ENCODE measurements around the gene ITGA2B. TPM values are rescaled to one million over a fixed set of nuclear protein-coding genes. Genes with fewer than 3 reads are reported as not detected.
A peak's percentile ranks its signal among the peaks of the same experiment; 100 is the strongest.
"Not testable (repeated sequence)": the region's sequence is repeated elsewhere in the genome, so short reads cannot be mapped to it uniquely, and the experiment has no call there.

ITGA2B gene
- total RNA-seq, 1 donor from 2014 or later, result 1.2 TPM

GRCh38 chr17:44334727-44335126 lies 54.7 kb downstream of the ITGA2B start:
- Mint-ChIP-seq H3K27me3 (peaks cover 11% of the 10 kb centered on the region), H3K27ac (no peak overlapping the region), H3K9me3 (ENCODE audit: low read depth) (no peaks in the 10 kb centered on the region), H3K4me1 (ENCODE audit: low read depth) (no peaks in the 10 kb centered on the region), H3K36me3 (ENCODE audit: insufficient read depth) (no peaks in the 10 kb centered on the region), H3K4me3 (ENCODE audit: low read depth) (no peak overlapping the region)
- no peak for DNase-seq (ENCODE audit: low spot score, unreplicated experiment)
- no peak for TF ChIP-seq CTCF (IDR thresholded peaks at IDR 0.05; ENCODE audit: unreplicated experiment)

DNA sequence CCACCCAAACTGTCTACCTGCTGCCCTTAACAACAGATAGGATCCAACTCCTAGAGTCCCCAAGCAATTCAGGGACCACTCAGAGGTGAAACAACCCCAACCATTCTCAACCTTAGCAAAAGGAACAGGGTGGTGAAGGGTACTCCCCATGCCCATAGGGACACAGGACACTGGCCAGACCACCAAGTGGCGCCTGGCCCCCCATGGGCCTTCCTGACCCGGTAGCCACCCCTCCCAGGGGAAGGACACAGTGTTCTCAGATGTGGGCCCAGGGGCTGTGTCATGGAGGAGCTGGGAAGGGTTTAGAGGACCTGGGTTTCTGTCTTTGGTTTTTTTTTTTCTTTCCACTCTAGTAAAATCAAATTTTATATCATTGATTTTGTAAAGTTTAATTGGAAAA lies 55.1 kb downstream of the ITGA2B start:
- Mint-ChIP-seq H3K4me1 (ENCODE audit: low read depth) (no peaks in the 10 kb centered on the region), H3K4me3 (ENCODE audit: low read depth) (no peak overlapping the region), H3K36me3 (ENCODE audit: insufficient read depth) (no peaks in the 10 kb centered on the region), H3K27ac (no peak overlapping the region), H3K9me3 (ENCODE audit: low read depth) (no peaks in the 10 kb centered on the region), H3K27me3 (peaks cover 11% of the 10 kb centered on the region)
- no peak for TF ChIP-seq CTCF (IDR thresholded peaks at IDR 0.05; ENCODE audit: unreplicated experiment)
- no peak for DNase-seq (ENCODE audit: low spot score, unreplicated experiment)

DNA sequence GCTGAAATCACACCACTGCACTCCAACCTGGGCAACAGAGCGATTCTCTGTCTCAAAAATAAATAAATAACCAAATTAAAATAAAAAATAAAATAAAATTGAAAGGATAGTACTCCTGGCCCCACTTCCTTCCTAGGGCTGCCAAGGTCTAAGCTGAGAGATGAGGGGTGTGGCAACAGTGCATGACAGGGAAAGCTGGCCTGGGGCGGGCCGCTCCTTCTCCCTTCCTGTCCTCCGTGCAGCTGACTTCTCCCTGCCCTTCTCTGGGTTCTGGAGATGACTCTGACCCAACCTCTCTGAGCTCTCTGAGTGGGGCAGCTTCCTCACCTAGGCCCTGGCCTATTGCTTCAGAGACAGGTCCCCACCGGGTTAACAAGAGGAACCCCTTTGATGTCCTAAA lies 56.1 kb downstream of the ITGA2B start:
- DNase-seq (ENCODE audit: low spot score, unreplicated experiment), result no peak
- Mint-ChIP-seq H3K27me3 (peaks cover 11% of the 10 kb centered on the region), H3K36me3 (ENCODE audit: insufficient read depth) (no peaks in the 10 kb centered on the region)

DNA sequence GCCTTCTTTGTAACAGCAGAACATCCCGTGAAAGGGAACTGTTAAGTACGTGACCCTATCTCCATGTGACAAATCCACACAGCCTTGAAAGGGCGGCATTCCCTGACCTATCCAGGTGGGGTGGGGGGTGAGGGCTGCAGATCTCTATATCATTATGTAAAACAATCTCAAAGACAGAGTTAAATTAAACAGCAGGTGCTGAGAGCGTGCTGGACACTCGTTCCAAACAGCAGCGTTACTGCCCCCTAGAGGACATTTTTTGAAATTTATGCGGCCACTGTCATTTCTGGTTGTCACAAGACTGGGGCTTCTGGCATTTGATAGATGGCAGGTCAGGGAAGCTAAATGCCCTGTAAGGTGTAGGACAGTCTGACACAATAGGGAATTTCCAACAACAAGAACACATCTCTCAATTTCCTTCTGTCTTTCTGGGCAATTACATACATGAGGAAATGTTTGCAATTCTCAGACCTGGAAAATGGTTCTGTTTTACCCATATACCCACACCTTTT lies 58.1 kb downstream of the ITGA2B start:
- no peaks in the 10 kb centered on the region for H3K4me1 Mint-ChIP-seq (ENCODE audit: low read depth)
- H3K27me3 Mint-ChIP-seq, result peaks cover 8% of the 10 kb centered on the region
- H3K36me3 Mint-ChIP-seq (ENCODE audit: insufficient read depth), result no peaks in the 10 kb centered on the region
- DNase-seq (ENCODE audit: low spot score, unreplicated experiment), result peak; percentile 60
- H3K4me3 Mint-ChIP-seq (ENCODE audit: low read depth), result no peak overlapping the region
- no peak overlapping the region for H3K27ac Mint-ChIP-seq
- peak; percentile 85 for TF ChIP-seq CTCF (IDR thresholded peaks at IDR 0.05; ENCODE audit: unreplicated experiment)
- H3K9me3 Mint-ChIP-seq (ENCODE audit: low read depth), result no peaks in the 10 kb centered on the region

More for the DNA sequence above, 56.1 kb downstream of the ITGA2B start:
- Mint-ChIP-seq H3K4me3 (ENCODE audit: low read depth) (no peak overlapping the region), H3K27ac (no peak overlapping the region), H3K9me3 (ENCODE audit: low read depth) (no peaks in the 10 kb centered on the region), H3K4me1 (ENCODE audit: low read depth) (no peaks in the 10 kb centered on the region)
- TF ChIP-seq CTCF (IDR thresholded peaks at IDR 0.05; ENCODE audit: unreplicated experiment), result no peak

DNA sequence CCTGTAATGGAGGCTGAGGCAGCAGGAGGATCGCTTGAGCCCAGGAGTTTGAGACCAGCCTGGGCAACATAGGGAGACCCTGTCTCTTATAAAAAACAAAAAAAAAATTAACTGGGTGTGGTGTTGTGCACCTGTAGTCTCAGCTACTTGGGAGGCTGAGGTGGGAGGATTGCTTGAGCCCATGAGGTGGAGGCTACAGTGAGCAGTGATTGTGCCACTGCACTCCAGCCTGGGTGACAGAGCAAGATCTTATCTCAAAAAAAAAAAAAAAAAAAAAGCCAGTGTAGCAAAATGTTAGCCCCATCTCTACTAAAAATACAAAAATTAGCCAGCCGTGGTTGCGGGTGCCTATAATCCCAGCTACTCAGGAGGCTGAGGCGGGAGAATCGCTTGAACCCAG lies 59.2 kb downstream of the ITGA2B start:
- H3K27me3 Mint-ChIP-seq, result peaks cover 12% of the 10 kb centered on the region
- H3K4me3 Mint-ChIP-seq (ENCODE audit: low read depth); H3K9me3 Mint-ChIP-seq (ENCODE audit: low read depth); H3K4me1 Mint-ChIP-seq (ENCODE audit: low read depth); H3K27ac Mint-ChIP-seq; DNase-seq (ENCODE audit: low spot score, unreplicated experiment); H3K36me3 Mint-ChIP-seq (ENCODE audit: insufficient read depth): not testable (repeated sequence)

- not testable (repeated sequence) for H3K9me3 Mint-ChIP-seq (ENCODE audit: low read depth); H3K27ac Mint-ChIP-seq; DNase-seq (ENCODE audit: low spot score, unreplicated experiment); H3K4me1 Mint-ChIP-seq (ENCODE audit: low read depth); H3K36me3 Mint-ChIP-seq (ENCODE audit: insufficient read depth); H3K4me3 Mint-ChIP-seq (ENCODE audit: low read depth)
- H3K27me3 Mint-ChIP-seq, result peaks cover 13% of the 10 kb centered on the region
Observed at GRCh38 chr17:44329516-44329915, 59.9 kb downstream of the ITGA2B start.

All from progenitor cell of endocrine pancreas (in vitro differentiated cells).